LNCaP clone FGC (cell line): Measurements from ENCODE around the gene NAT10.

Experiments used
- DNase-seq: peaks from one replicate; pipeline ENCODE4 v3.0.0-alpha.2; 2011; ENCODE audit warnings: low read depth
- H3K4me3 ChIP-seq: 2 replicates; pipeline ENCODE4 v1.5.1; 2011; ENCODE audit warnings: mild to moderate bottlenecking, low read depth, low read length, control low read depth
- TF ChIP-seq, protein P1 (sequence below): IDR thresholded peaks from 2 replicates; pipeline ENCODE4 v1.5.1; 2012; ENCODE audit warnings: mild to moderate bottlenecking; ENCODE audit not compliant: control insufficient read depth, insufficient read depth; ENCODE audit errors: extremely low read depth

The NAT10 gene

GRCh38 chr11:34145073-34145472 is 39.6 kb downstream of the NAT10 start:
- TF ChIP-seq, protein P1, sequence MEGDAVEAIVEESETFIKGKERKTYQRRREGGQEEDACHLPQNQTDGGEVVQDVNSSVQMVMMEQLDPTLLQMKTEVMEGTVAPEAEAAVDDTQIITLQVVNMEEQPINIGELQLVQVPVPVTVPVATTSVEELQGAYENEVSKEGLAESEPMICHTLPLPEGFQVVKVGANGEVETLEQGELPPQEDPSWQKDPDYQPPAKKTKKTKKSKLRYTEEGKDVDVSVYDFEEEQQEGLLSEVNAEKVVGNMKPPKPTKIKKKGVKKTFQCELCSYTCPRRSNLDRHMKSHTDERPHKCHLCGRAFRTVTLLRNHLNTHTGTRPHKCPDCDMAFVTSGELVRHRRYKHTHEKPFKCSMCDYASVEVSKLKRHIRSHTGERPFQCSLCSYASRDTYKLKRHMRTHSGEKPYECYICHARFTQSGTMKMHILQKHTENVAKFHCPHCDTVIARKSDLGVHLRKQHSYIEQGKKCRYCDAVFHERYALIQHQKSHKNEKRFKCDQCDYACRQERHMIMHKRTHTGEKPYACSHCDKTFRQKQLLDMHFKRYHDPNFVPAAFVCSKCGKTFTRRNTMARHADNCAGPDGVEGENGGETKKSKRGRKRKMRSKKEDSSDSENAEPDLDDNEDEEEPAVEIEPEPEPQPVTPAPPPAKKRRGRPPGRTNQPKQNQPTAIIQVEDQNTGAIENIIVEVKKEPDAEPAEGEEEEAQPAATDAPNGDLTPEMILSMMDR = no peak
- H3K4me3 ChIP-seq = no peak overlapping the region
- DNase-seq = no peak

- TF ChIP-seq, protein P1 = no peak
- no peak for DNase-seq
- no peak overlapping the region for H3K4me3 ChIP-seq
Measured at GRCh38 chr11:34145847-34146381, 40.5 kb downstream of the NAT10 start.

GRCh38 chr11:34146411-34146810 is 41.0 kb downstream of the NAT10 start:
- DNase-seq = no peak
- H3K4me3 ChIP-seq = no peak overlapping the region
- TF ChIP-seq, protein P1 = no peak

DNA sequence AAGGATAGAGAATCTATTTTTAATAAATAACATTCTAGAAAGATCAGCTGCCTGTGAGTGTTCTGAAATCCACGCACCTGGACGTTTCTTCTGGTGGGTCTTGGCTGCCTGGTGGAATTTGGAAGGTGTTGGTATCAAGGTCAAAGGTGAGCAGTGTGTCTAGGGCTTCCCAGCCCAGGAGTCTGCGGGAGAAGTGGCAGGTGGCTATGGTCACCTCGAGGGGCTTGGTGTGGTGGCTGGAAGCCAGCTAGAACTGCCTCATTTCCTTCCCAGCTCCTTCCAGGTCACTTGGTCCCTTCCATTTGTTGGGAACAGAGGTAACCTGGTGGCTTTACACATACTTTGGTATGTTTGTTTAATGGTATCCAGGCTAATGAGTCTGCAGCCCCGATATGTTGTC is 41.4 kb downstream of the NAT10 start:
- DNase-seq = no peak
- TF ChIP-seq, protein P1 = no peak
- H3K4me3 ChIP-seq = no peak overlapping the region

DNA sequence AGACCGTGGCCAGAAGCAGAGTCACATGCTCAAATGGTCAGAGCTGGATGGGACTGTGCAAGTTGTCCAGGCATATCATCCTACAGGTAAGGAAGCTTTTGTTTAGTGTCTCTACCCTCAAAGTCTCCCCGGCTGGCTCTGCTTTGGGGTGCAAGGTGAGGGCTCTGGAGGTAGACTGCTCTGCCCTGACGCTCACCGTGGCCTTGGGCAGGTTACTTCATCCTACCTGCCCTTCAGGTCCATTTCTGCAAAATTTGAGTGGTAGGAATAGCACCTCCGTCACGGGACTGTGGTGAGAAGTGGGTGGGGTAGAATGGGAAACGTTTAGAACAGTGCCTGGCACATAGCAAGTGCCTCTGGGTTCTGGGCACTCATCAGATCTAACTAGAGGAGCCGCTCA is 42.2 kb downstream of the NAT10 start:
- TF ChIP-seq, protein P1 = no peak
- no peak for DNase-seq
- H3K4me3 ChIP-seq = no peak overlapping the region

GRCh38 chr11:34148504-34149165 is 43.2 kb downstream of the NAT10 start:
- no peak for DNase-seq
- TF ChIP-seq, protein P1 = no peak
- no peak overlapping the region for H3K4me3 ChIP-seq

DNA sequence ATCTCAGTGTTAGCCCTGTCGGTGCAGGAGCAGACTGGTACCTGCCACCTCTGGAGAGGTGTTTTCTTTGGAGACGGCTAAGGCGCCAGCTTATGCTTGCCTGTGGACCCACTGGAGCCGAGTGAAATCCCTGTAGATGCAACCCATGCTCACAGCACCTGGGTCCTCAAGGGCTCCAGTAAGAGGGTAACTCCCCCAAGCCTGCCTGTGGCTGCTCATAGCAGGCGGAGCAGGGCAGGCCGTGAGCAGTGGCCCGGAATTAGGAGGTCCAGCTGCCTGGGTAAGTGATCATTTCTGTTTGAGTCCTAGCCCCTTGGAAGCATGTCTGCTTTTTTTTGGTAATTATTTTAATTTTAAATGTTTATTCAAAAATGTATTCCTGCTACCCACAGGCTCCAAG is 43.8 kb downstream of the NAT10 start:
- no peak for DNase-seq
- TF ChIP-seq, protein P1 = no peak
- H3K4me3 ChIP-seq = no peak overlapping the region
